Fibroblast of peridontal ligament (primary cell): ENCODE results near the gene ACOXL.

ENCODE experiments used
- DNase-seq: peaks from one replicate; pipeline ENCODE4 v3.0.0-alpha.2; 2010; ENCODE audit errors: extremely low read depth

ACOXL gene

GRCh38 chr2:110828330-110828729 lies 96.0 kb downstream of the ACOXL start:
- DNase-seq, result no peak

- DNase-seq, result no peak
Observed at GRCh38 chr2:110829413-110830146, 97.2 kb downstream of the ACOXL start.

GRCh38 chr2:110832740-110833139 lies 100.4 kb downstream of the ACOXL start:
- no peak for DNase-seq

GRCh38 chr2:110834134-110834827 lies 101.9 kb downstream of the ACOXL start:
- no peak for DNase-seq

- no peak for DNase-seq
Observed at GRCh38 chr2:110836671-110837070, 104.3 kb downstream of the ACOXL start.

GRCh38 chr2:110837446-110838409 lies 105.4 kb downstream of the ACOXL start:
- no peak for DNase-seq

- no peak for DNase-seq
Observed at GRCh38 chr2:110838657-110839384, 106.4 kb downstream of the ACOXL start.

GRCh38 chr2:110840508-110840907 lies 108.1 kb downstream of the ACOXL start:
- DNase-seq, result no peak

- DNase-seq, result no peak
Observed at GRCh38 chr2:110842048-110842447, 109.7 kb downstream of the ACOXL start.

GRCh38 chr2:110843496-110843895 lies 111.1 kb downstream of the ACOXL start:
- DNase-seq, result no peak

GRCh38 chr2:110843959-110844510 lies 111.7 kb downstream of the ACOXL start:
- DNase-seq, result no peak

GRCh38 chr2:110847651-110848050 lies 115.3 kb downstream of the ACOXL start:
- no peak for DNase-seq

- DNase-seq, result no peak
Observed at GRCh38 chr2:110848071-110848470, 115.7 kb downstream of the ACOXL start.

- no peak for DNase-seq
Observed at GRCh38 chr2:110848519-110849030, 116.2 kb downstream of the ACOXL start.

- DNase-seq, result no peak
Observed at GRCh38 chr2:110851531-110851930, 119.2 kb downstream of the ACOXL start.

GRCh38 chr2:110852051-110852450 lies 119.7 kb downstream of the ACOXL start:
- no peak for DNase-seq

- no peak for DNase-seq
Observed at GRCh38 chr2:110852541-110853263, 120.3 kb downstream of the ACOXL start.

- peak; percentile 3 for DNase-seq
Observed at GRCh38 chr2:110853516-110853915, 121.1 kb downstream of the ACOXL start.

- no peak for DNase-seq
Observed at GRCh38 chr2:110853948-110854347, 121.6 kb downstream of the ACOXL start.

GRCh38 chr2:110854355-110855081 lies 122.1 kb downstream of the ACOXL start:
- no peak for DNase-seq
